HG03097 (cell line): ENCODE data around the gene NDUFS6.

Experiments used
- ATAC-seq: cut with Tn5 transposase; IDR thresholded peaks from one replicate; pipeline ENCODE4 v1.9.1; 2021; ENCODE audit not compliant: unreplicated experiment, low FRiP score

Gene NDUFS6

DNA sequence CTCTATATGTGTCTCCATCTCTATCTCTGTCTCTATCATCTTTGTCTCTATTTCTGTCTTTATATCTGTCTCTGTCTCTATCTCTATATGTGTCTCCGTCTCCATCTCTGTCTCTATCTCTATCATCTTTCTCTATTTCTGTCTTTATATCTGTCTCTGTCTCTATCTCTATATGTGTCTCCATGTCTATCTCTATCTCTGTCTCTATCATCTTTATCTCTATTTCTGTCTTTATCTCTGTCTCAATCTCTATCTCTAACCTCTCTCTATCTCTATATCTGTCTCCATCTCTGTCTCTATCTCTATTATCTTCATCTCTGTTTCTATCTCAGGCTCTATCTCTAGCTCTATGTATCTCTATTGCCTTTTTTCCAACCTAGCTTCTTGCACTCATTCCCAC is 44.5 kb downstream of the NDUFS6 start:
- no peak for ATAC-seq

DNA sequence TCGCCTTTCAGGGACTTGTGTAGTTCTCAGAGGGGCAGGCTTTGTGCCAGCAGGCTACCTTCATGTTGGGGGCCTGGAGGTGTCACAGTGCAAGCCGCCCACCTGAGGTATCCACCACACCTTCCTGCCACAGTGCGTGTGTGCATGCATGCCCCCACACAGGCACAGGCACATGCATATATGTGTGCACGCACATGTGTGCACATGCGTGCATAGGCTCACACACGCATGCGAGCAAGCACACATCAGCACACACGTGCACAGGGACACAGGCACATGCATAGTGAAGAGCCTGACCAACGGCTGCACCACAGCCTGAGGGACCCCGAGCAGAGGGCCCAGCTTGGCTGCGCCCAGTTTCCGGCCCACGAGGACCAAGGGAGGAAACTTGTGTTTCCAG is 45.4 kb downstream of the NDUFS6 start:
- ATAC-seq = no peak

DNA sequence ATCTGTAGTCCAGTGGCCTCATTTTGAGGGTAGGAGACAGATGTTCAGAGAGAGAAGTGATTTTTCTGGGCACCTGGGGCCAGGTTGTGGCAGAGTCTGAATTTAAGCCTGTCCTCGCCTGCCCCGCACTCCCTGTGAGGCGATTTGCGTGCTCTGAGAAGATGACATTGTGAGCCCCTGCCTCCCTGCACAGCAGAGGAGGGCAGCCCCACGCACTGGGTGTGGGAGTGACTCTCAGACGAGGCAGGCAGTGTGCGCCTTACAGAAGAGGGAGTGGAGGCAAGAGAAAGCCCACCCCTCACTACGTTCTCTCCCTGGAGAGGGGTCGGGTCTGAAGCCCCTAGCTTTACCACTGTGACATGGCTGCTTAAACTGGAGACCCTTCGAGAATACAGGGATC is 45.8 kb downstream of the NDUFS6 start:
- no peak for ATAC-seq

DNA sequence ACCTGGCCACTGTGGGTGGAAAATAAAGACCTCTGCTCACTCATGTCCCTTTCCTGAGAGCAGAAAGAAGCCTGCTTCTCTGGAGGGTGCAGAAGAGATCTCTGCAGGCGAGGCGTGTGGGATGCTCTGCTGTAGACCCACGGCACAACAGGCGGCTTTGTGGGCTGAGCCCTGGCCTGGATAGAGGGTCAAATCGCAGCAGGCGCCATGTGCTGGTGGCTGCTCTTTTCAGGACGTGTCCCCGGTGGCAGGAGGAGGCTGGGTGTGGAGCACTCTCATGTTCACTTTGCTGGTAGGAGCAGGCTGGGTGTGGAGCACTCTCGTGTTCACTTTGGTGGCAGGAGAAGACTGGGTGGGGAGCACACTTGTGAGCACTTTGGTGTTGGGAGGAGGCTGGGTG is 46.4 kb downstream of the NDUFS6 start:
- ATAC-seq = no peak

DNA sequence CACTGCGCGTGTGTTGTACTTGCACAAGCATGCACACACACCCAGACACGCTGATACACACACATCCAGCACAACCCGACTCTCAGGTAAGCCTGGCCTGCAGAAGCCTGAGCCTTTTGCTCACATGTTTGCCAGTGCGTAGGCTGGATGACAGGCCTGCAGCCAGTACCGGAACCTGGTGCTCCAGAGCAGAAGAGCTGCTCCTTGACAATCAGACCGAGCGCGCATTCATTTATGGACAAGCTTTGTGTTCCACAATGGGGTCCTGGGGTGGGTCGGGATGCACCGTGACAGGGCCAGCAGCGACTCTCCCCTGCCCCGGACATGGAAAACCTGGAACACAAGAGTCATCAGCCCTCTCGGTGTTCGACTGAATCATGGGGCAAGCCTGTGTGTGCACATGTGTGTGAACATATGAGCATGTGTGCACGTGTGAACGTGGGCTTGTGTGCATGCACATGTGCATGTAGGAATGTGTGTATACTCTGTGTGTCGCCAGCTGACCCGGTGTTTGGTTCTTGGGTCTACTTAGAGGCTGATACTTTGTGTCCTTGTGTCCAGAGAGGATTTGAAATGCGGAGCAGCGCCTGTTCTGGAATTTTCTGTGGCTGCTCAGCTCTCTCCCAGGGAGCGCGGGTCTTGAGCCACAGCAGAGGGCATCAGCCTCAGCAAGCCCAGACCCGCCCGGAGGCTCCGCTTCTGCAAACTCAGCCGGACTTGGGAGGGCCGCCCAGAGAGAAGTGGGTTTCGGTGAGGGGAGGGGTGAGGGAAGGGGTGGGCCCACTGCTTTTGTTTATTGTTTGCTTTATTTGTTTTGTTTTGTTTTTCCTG is 49.3 kb downstream of the NDUFS6 start:
- no peak for ATAC-seq

DNA sequence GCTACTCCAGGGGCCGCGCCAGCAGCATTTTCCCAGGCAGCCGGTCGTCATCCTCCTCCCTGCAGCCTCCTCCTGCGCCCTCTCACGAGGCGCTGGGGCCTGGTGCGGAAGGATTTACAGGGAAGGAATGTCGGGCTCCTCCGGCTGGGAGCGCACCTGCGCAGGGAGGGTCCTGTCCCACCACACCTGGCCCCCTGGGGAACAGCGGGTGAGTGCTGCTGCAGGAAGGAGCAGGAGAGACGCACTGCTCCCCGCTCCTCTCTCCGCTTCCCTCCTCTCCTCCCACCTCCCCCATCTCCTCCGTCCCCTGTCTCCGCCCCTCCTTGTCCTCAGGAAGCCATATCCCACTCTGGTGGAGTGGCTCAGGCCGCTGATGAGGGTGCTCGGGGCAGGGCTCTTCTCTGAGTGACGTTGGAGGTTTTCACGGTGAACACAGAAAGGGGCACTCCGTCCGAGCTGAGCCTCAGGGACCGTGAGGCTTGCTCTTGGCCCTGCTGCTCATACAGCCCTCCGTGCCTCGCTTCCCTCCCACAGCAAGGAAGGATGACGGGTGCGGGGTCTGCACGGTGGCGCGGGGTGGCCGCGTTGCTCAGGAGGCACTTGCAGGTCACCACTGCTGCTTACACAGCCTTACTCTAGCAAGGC is 50.2 kb downstream of the NDUFS6 start:
- ATAC-seq = no peak

DNA sequence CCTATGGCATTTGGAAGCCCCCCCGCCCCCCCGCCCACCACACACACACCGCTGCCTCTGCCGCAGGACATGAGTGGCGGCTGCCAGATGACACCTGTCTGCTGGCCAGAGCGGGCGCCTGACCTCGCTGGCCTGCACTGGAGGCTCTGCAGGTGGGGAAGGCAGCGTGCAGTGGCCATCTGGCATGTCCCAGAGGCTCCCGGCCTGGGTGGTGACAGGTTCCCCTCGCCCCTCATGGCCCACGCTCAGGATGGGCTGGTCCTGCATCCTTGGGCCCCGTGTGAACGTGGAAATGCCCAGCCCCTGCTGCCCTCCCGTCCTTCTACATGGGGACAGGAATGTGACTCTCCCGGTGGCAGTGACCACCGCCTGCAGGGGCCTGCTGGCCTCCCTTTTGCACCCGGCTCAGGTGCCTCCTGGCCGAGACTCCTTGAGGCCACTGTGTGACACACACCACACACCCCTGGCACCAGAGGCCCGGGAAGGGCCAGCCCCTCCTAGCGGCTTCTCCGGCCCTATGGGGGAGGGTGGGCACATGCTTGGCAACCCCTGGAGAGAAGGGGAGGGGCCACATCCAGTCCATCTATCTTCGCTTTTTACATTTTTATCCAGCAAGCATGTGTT is 51.2 kb downstream of the NDUFS6 start:
- ATAC-seq = no peak

DNA sequence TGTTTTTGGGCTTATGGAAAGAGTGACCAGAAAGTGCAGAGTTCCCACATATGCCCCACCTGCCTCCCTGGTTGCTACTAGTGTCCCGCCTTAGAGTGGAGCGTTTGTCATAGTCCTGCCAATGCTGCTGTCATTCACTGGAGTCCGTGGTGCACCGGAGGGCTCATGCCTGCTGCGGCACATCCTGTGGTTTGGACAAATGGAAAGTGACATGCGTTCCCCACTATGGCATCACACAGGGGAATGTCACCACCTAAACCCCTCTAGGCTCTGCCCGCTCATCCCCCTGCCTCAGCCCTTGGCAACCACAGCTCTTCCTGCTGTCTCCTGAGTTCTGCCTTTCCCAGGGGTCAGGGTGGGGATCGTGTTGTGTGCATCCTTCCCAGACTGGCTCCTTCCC is 52.3 kb downstream of the NDUFS6 start:
- ATAC-seq = no peak

DNA sequence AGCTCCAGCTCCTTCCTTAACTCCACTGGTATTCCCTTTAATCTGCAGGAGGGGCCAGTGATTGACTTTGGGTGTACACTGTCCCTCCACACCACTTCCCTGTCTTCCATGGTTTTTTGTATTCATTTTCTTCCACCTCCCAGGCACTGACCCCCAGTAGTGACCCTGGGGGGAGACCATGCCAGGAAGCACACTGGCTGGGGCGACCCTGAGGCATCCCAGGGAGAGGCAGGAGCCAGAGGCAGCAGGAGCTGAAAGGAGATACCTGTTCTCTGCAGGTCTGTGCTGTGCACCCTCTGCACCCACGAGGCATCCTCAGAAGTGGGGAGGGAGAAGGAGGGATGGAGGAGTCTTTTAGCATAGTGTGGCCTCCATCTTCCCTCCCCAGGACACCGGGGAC is 53.9 kb downstream of the NDUFS6 start:
- no peak for ATAC-seq

DNA sequence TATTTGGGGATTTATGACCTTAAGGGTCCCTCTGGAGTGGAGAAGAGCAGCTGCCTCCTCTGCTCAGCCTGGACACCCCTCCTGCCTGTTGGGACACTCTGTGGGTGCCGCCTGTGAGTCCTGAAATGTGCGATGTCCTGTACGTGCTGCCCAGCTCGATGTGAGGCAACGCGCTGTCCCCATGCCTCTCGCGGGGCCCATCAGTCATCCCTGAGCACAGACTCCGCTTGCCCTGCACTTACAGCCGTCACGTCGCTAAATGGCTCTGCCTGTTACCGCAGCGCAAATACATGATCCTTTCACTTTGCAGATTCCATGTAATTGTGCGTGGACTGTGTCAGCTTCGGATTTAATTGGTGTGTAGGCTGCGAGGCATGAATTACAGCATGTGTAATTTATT is 54.4 kb downstream of the NDUFS6 start:
- ATAC-seq = no peak

DNA sequence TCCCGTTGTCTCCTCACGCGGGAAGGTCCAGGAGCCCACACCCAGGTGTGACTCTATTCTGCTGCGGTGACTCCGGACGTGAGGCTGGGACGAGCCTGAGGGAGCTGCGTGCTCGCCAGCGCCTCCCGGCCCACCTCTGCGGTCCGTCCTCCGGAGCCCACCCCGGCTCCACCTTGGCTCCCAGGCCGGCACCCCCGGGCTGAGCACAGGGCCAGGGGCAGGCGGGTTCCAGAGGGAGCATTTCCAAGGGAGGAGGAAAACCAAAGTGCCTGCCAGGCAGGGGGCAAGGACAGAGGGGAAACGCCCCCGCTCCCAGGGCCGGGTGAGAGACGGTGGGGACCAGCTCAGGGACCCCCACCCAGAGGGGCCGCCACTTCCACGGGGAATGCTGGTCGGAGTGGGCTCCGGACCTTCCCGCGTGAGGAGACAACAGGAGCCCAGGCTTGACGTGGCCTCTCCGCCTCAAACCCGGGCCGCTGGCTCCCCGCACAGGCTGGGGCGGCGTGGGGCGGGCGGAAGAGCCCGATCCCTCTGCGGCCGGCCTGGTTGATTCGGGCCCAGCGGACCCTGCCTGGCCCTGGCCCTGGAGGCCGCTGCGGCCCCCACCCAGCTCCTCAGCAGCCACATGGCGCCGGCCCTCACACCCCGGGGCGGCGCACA is 55.5 kb downstream of the NDUFS6 start:
- ATAC-seq = no peak

DNA sequence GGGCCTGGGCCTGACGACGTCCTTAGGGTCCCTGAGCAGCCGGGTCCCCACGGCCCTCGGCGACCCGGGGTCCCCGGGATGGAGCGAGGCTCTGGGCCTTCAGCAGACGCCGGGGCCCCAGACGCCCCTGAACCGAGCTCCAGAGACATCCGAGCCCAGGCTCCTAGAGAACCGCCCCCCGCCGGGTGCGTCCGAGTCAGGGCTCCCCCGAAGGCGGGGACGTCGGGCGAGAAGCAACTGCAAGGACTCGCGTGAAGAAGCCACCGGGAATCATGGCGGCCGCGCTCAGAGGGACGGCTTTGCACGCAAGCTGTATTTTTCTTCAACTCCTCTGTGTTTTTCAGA is 56.0 kb downstream of the NDUFS6 start:
- no peak for ATAC-seq

DNA sequence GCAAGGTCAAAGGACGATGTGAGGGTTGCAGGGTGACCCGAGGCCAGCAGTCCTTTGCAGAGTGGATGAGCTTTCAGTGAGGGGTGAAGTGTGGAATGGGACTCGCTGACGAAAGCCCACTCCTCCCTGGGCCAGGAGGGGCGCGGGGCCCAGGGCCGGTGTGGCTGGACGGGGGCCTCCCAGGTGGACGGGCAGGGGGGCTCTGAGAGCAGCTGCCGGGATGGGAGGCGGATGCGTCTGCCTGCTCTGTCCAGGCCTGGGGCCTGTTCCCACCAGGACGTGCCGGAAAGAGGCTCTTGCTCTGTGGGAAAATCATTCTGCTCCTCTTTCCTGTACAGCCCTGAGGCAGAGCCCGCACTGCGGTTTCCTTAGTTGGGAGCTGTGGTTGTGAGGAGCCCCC is 57.2 kb downstream of the NDUFS6 start:
- ATAC-seq = no peak

DNA sequence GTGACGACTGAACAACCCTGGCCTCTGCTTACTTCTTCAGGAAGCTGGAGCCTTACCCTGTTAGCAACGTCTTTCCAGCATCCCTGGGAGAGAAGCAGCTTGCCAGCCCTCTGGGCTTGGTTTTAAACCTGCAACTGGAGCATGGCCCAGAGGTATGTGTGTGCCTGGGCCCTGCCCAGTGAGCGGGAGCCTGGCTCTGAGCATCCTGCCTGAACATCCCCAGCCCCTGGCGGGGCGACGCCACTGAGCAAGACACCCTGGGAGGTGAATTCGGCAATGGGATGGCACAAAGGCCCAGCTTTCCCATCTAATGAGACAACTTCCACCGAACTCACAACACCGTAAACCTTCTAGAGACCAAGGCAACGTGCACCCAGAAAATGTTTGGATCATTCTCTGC is 57.9 kb downstream of the NDUFS6 start:
- no peak for ATAC-seq

DNA sequence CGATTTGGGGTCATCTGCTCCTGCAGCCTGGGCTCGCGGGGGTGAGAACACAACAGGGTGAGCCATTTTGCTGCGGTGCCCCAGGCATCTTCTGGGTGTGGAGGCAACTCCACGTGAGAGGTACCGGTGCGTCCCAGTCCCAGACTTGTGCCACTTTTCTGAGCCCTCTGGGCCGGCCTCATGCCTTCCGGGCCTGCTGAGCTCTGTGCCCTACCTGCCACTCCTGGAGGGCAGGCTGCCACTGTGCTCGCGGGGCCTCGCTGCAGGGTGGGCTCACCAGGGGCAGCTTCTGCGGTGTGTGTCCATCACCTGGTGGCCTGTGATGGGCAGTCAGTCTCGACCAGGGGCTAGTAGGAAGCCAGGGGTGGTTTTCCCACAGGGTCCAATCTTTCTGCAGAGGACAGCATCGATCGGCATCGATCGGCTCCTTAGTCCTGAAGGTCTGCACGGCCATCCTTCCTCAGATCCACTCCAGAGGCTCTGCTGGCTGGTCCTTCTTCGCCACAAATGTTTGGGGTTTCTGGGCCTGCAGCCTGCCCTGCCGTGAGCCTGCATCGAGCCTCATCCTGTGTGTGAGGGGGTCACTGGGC is 58.9 kb downstream of the NDUFS6 start:
- no peak for ATAC-seq

DNA sequence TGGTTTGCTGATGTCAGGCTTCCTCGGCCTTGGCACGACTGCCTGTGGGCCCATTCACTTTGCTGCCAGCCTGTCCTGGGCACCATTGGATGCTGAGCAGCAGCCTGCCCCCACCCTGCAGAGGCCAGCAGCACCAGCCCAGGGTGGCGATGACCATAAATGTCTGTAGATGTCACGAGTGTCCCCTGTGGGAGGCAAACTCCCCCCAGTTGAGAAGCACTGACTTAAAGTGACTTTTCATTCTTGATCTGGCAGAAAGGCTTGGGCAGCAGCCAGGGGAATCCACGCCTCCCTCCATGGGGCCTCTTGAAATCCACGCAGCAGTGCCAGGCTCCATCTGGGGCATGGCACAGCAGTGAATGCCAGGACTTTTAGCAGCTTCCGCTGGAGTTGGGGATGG is 59.7 kb downstream of the NDUFS6 start:
- ATAC-seq = no peak

DNA sequence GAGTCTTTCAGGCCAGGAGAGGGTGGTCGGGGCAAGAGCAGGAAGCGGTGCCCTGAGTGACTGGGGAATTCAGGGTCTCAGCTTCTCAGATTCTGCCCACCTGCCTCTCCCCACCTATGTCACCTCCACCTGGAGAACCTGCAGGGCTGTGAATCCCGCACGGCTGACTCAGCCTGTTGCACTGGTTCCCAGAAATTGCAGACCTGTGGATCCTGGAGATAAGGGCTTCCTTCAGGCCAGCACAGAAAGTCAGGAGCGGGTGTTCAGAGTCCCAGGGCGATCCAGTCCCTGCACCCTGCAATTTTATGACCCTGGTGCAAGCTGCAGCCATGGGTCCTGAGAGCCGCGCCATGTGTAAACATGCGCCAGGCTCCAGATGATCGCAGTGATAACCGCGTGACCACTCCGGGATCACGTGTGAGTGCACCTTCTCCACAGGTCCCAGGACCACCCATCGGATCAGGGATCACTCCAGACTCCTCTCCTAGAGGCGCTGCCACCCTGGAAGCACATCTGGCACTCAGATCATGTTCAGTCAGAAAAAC is 63.8 kb downstream of the NDUFS6 start:
- ATAC-seq = no peak

DNA sequence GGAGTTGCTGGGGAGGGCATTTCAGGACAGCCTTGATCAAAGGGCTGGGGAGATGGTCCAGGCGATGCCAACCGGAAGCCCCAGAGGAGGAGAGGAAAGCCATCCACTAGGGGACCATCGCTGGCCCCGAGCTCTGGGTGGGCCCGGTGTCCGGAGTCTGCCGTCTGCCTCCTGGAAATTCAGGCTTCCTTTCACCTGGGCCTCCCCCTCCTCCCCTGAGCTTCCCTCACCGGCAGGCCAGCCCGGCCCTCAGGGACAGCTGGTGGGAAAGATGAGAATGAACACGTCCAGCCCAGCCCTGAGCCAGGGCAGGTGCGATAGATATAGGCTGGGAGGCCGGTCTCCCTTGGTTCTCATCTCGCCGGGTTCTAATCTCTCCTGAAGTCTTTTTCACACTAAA is 64.3 kb downstream of the NDUFS6 start:
- ATAC-seq = no peak
